ENCODE measurements around the gene NCAM2. TPM values are rescaled to one million over a fixed set of nuclear protein-coding genes. Genes with fewer than 3 reads are reported as not detected.

NCAM2 gene
- total RNA-seq, 4 donors from 2014 or later = 3.2 to 9.1 (median 4.6) TPM

DNA sequence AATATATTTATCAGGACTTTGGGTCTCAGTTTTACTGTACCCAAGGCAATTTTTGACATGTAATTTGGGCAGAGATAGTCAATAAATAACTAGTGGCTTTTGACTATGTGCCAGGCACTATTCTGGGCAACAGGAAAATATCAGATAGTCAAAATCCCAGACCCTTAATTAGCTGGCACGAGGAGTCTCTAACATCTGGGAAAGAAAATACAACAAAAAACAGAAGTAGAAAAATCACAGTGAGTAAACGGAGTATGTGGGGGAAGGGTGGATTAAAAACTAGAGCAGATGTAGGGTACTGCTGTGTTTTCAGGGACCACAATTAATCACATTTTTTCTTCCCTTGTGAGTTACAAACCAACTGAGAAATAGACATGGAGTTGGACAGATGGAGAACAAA is 217.8 kb downstream of the NCAM2 start:
- H3K4me1 ChIP-seq = no peaks in the 10 kb centered on the region
- no peaks in the 10 kb centered on the region for H3K27me3 ChIP-seq
- TF ChIP-seq CTCF (IDR thresholded peaks at IDR 0.05) = no peak
- no peak for TF ChIP-seq POLR2AphosphoS5 (IDR thresholded peaks at IDR 0.05)
- no peak for TF ChIP-seq EP300 (IDR thresholded peaks at IDR 0.05)
- no peak for TF ChIP-seq POLR2A (IDR thresholded peaks at IDR 0.05)
- H3K36me3 ChIP-seq = no peaks in the 10 kb centered on the region
- no peak overlapping the region for H3K27ac ChIP-seq
- WGBS, 2 donors (ENCODE audit: low coverage in 1 of 2) = 56 to 100% methylated on average over 1 to 2 of the region's 2 CpGs
- no peak overlapping the region for H3K4me3 ChIP-seq
- no peaks in the 10 kb centered on the region for H3K9me3 ChIP-seq
- no peak for ATAC-seq

DNA sequence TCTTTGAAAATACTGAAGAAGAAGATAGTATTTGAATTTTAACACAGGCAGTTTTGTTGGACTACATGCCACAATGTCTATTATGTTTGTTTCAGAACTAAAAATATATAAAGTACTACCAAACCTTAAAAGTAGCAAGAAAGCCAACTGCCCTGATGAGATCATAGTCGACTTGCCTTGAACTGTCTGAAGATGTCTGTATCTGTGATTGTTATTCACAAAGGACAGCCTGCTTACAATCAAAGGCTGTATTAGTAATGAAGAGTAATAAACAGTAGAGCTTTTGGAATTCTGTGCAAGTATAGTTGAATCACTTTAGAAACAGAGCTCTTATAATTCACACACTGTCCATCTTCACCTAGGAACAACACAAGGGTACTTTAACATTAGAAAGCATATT is 228.3 kb downstream of the NCAM2 start:
- Histone ChIP-seq H3K27me3 (no peaks in the 10 kb centered on the region), H3K27ac (no peak overlapping the region), H3K4me1 (no peaks in the 10 kb centered on the region), H3K9me3 (no peaks in the 10 kb centered on the region), H3K4me3 (no peak overlapping the region), H3K36me3 (no peaks in the 10 kb centered on the region)
- ATAC-seq = no peak
- TF ChIP-seq POLR2A (IDR thresholded peaks at IDR 0.05) (no peak), POLR2AphosphoS5 (IDR thresholded peaks at IDR 0.05) (no peak), EP300 (IDR thresholded peaks at IDR 0.05) (no peak), CTCF (IDR thresholded peaks at IDR 0.05) (no peak)
- WGBS, 2 donors (ENCODE audit: low coverage in 1 of 2) = 11 to 47% methylated on average over 1 of the region's 1 CpG

DNA sequence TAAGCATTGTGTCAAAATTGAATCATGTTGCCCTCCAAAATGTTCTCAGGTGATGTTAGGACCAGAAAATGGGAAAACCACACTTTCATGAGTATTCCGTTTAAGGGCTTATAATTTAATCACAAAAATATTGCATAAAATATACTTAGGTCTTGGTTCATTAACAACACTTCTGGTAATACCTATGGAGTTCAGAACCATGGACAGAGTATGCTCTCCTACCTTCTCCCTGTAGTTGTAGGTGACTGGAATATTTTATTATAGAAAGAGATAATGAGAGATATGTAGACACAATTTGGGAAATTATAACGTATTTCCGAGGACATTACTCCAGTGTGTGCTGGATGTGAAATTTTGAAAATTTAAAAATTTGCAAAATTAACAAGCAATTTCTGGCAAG is 232.5 kb downstream of the NCAM2 start:
- ATAC-seq = no peak
- Histone ChIP-seq H3K27me3 (no peaks in the 10 kb centered on the region), H3K27ac (no peak overlapping the region), H3K4me3 (no peak overlapping the region), H3K9me3 (no peaks in the 10 kb centered on the region), H3K36me3 (no peaks in the 10 kb centered on the region), H3K4me1 (no peaks in the 10 kb centered on the region)
- WGBS, 2 donors (ENCODE audit: low coverage in 1 of 2) = 58 to 70% methylated on average over 3 of the region's 3 CpGs
- TF ChIP-seq POLR2AphosphoS5 (IDR thresholded peaks at IDR 0.05) (no peak), CTCF (IDR thresholded peaks at IDR 0.05) (no peak)

DNA sequence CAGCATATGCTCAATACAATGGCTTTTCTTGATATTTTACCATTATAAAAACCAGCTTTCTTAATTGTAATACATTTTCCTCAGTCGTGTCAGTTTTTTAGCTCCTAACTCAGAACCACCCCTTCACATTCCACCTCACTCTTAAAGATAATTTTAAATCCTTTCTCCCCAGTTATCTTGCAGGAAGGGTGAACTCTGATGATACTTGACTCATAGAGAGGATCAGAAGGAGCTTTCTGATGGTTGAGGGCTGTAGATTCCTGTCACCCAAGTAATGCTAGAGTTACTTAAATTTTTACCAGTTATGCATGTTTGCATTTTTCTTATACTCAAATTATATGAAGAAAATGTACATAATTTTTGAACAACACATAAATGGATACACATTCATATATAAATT is 233.7 kb downstream of the NCAM2 start:
- Histone ChIP-seq H3K27ac (no peak overlapping the region), H3K4me1 (no peaks in the 10 kb centered on the region), H3K36me3 (no peaks in the 10 kb centered on the region), H3K4me3 (no peak overlapping the region), H3K27me3 (no peaks in the 10 kb centered on the region), H3K9me3 (no peaks in the 10 kb centered on the region)
- TF ChIP-seq POLR2AphosphoS5 (IDR thresholded peaks at IDR 0.05) = no peak
- no peak for TF ChIP-seq EP300 (IDR thresholded peaks at IDR 0.05)
- TF ChIP-seq CTCF (IDR thresholded peaks at IDR 0.05) = no peak
- TF ChIP-seq POLR2A (IDR thresholded peaks at IDR 0.05) = no peak
- 5 to 33% methylated on average over 1 of the region's 1 CpG for WGBS, 2 donors (ENCODE audit: low coverage in 1 of 2)
- no peak for ATAC-seq

DNA sequence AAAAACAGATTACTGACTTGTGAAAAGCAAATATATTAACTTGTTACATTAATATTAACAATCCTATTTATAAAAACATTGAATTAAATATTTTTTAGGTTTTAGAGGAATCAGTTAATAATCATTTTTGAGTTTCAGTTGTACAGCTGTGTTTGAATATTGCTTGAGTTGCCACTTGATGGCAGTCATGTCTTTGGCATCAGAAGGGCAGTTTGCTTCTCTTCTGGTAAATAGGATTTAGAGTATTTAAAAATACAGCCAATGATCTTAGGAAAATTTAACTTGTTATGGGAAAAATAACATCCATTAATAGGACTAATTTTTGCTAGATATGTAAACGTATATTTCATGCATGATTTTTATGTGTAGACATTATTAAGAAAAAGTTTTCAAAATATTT is 234.1 kb downstream of the NCAM2 start:
- Histone ChIP-seq H3K9me3 (no peaks in the 10 kb centered on the region), H3K36me3 (no peaks in the 10 kb centered on the region), H3K27me3 (no peaks in the 10 kb centered on the region), H3K27ac (no peak overlapping the region), H3K4me1 (no peaks in the 10 kb centered on the region), H3K4me3 (no peak overlapping the region)
- 27 to 48% methylated on average over 1 of the region's 1 CpG for WGBS, 2 donors (ENCODE audit: low coverage in 1 of 2)
- ATAC-seq = no peak
- no peak for TF ChIP-seq POLR2A (IDR thresholded peaks at IDR 0.05)
- peak in 1 of 4 experiments; percentile 26 for TF ChIP-seq CTCF (IDR thresholded peaks at IDR 0.05)
- no peak for TF ChIP-seq POLR2AphosphoS5 (IDR thresholded peaks at IDR 0.05)
- TF ChIP-seq EP300 (IDR thresholded peaks at IDR 0.05) = no peak
